LoVo (cell line): Measurements from ENCODE around the gene SSRP1.

Source experiments
- DNase-seq: peaks from one replicate; pipeline ENCODE4 v3.0.0-alpha.2; 2016; ENCODE audit warnings: low spot score

The SSRP1 gene

GRCh38 chr11:57315491-57315890 is 20.2 kb downstream of the SSRP1 start:
- DNase-seq = no peak

- no peak for DNase-seq
These were observed 21.3 kb downstream of the SSRP1 start for GRCh38 chr11:57314221-57314973.

GRCh38 chr11:57313788-57314135 is 21.9 kb downstream of the SSRP1 start:
- DNase-seq = no peak

GRCh38 chr11:57313071-57313787 is 22.5 kb downstream of the SSRP1 start:
- DNase-seq = no peak

GRCh38 chr11:57312511-57313021 is 23.1 kb downstream of the SSRP1 start:
- DNase-seq = no peak

GRCh38 chr11:57311109-57311936 is 24.4 kb downstream of the SSRP1 start:
- DNase-seq = peak; percentile 86

- no peak for DNase-seq
These were observed 25.0 kb downstream of the SSRP1 start for GRCh38 chr11:57310630-57311086.

GRCh38 chr11:57310091-57310490 is 25.6 kb downstream of the SSRP1 start:
- DNase-seq = no peak

- no peak for DNase-seq
These were observed 26.3 kb downstream of the SSRP1 start for GRCh38 chr11:57309106-57310059.

GRCh38 chr11:57308426-57309060 is 27.1 kb downstream of the SSRP1 start:
- DNase-seq = no peak

- DNase-seq = no peak
These were observed 27.9 kb downstream of the SSRP1 start for GRCh38 chr11:57307666-57308270.

GRCh38 chr11:57306940-57307565 is 28.6 kb downstream of the SSRP1 start:
- DNase-seq = no peak

- no peak for DNase-seq
These were observed 29.4 kb downstream of the SSRP1 start for GRCh38 chr11:57306161-57306876.

- no peak for DNase-seq
These were observed 30.2 kb downstream of the SSRP1 start for GRCh38 chr11:57305523-57305922.

GRCh38 chr11:57303990-57304579 is 31.6 kb downstream of the SSRP1 start:
- no peak for DNase-seq

GRCh38 chr11:57303280-57303989 is 32.3 kb downstream of the SSRP1 start:
- no peak for DNase-seq

GRCh38 chr11:57302489-57302888 is 33.2 kb downstream of the SSRP1 start:
- DNase-seq = no peak
